ENCODE results near the gene GRAMD1A.
"Not testable (repeated sequence)": the region's sequence is repeated elsewhere in the genome, so short reads cannot be mapped to it uniquely, and the experiment has no call there.

- not testable (repeated sequence) for TF ChIP-seq CTCF (IDR thresholded peaks at IDR 0.05); POLR2A (IDR thresholded peaks at IDR 0.05; ENCODE audit: low read depth)
Measured at GRCh38 chr19:34970185-34970780, 29.8 kb upstream of the GRAMD1A start.
